Liver (tissue), 9 donors: ENCODE measurements around the gene SNX13. TPM values are rescaled to one million over a fixed set of nuclear protein-coding genes. Genes with fewer than 3 reads are reported as not detected.

Experiments
- DNase-seq: peaks from one replicate; pipeline ENCODE4 v3.0.0-alpha.2; 2017; ENCODE audit warnings: low spot score
- H3K27ac ChIP-seq, 2 donors: one replicate each; pipeline ENCODE4 v1.7.0; 2013; ENCODE audit warnings: inconsistent platforms in 2 of 2, low read length in 2 of 2, control low read depth in 1 of 2, low read depth in 1 of 2, mild to moderate bottlenecking in 1 of 2
- H3K27me3 ChIP-seq, 4 donors: one replicate each; pipeline versions ENCODE4 v1.6.1 to v1.7.0; 2013; ENCODE audit warnings: low read length in 3 of 4, inconsistent platforms in 1 of 4, mild to moderate bottlenecking in 1 of 4, moderate library complexity in 1 of 4; ENCODE audit not compliant: control insufficient read depth in 4 of 4, insufficient read depth in 4 of 4
- H3K36me3 ChIP-seq, 4 donors: one replicate each; pipeline versions ENCODE4 v1.6.1 to v1.7.0; 2013; ENCODE audit warnings: low read length in 3 of 4, mild to moderate bottlenecking in 3 of 4, low read depth in 1 of 4, moderate library complexity in 1 of 4; ENCODE audit not compliant: control insufficient read depth in 4 of 4, insufficient read depth in 3 of 4
- H3K4me1 ChIP-seq, 4 donors: one replicate each; pipeline versions ENCODE4 v1.6.1 to v1.7.0; 2013; ENCODE audit warnings: low read length in 3 of 4, mild to moderate bottlenecking in 3 of 4, moderate library complexity in 1 of 4; ENCODE audit not compliant: control insufficient read depth in 4 of 4, insufficient read depth in 4 of 4
- H3K4me3 ChIP-seq, 3 donors: one replicate each; pipeline versions ENCODE4 v1.6.1 to v1.7.0; 2013; ENCODE audit warnings: low read length in 3 of 3, control low read depth in 1 of 3, low read depth in 1 of 3, mild to moderate bottlenecking in 1 of 3
- H3K9ac ChIP-seq, 2 donors: one replicate each; pipeline ENCODE4 v1.7.0; 2013; ENCODE audit warnings: low read length in 2 of 2, mild to moderate bottlenecking in 2 of 2, moderate library complexity in 2 of 2, control low read depth in 1 of 2, low read depth in 1 of 2
- H3K9me3 ChIP-seq, 4 donors: one replicate each; pipeline versions ENCODE4 v1.6.1 to v1.7.0; 2013; ENCODE audit warnings: low read length in 3 of 4; ENCODE audit not compliant: control insufficient read depth in 4 of 4
- EGR1 ChIP-seq, 2 donors: IDR thresholded peaks; 2 replicates each; pipeline ENCODE4 v1.6.1; 2016 to 2018; ENCODE audit warnings: antibody characterized with exemption in 2 of 2, low read depth in 2 of 2
- FOXA2 ChIP-seq: IDR thresholded peaks from 2 replicates; pipeline ENCODE4 v1.6.1; 2016; ENCODE audit warnings: antibody characterized with exemption
- GABPA ChIP-seq, 2 donors: IDR thresholded peaks in 1 of 2; conservative IDR thresholded peaks in 1 of 2; 2 replicates each; pipeline ENCODE4 v1.6.1; 2016; ENCODE audit warnings: antibody characterized with exemption in 2 of 2, mild to moderate bottlenecking in 1 of 2, moderate library complexity in 1 of 2
- HNF4A ChIP-seq, 2 donors: conservative IDR thresholded peaks; 2 replicates each; pipeline ENCODE4 v1.6.1; 2016; ENCODE audit warnings: antibody characterized with exemption in 2 of 2, mild to moderate bottlenecking in 2 of 2
- JUND ChIP-seq, 2 donors: IDR thresholded peaks; 2 replicates each; pipeline ENCODE4 v1.6.1; 2016; ENCODE audit warnings: antibody characterized with exemption in 2 of 2
- NR2F2 ChIP-seq: IDR thresholded peaks from 2 replicates; pipeline ENCODE4 v1.6.1; 2016; ENCODE audit warnings: antibody characterized with exemption
- RAD21 ChIP-seq, 2 donors: IDR thresholded peaks; 2 replicates each; pipeline ENCODE4 v1.6.1; 2016; ENCODE audit warnings: antibody characterized with exemption in 2 of 2, mild to moderate bottlenecking in 2 of 2
- SP1 ChIP-seq: IDR thresholded peaks from 2 replicates; pipeline ENCODE4 v1.6.1; 2018; ENCODE audit warnings: antibody characterized with exemption, mild to moderate bottlenecking
- TAF1 ChIP-seq: conservative IDR thresholded peaks from 2 replicates; pipeline ENCODE4 v1.6.1; 2016; ENCODE audit warnings: antibody characterized with exemption, mild to moderate bottlenecking
- WGBS: extraction: QIAGEN DNeasy Blood & Tissue Kit; methylation state at CpG from one replicate; pipeline ENCODE4 v1.1.7; 2013; 5-methylcytosine and 5-hydroxymethylcytosine counted together
- polyA plus RNA-seq, 2 donors: library from polyadenylated mRNA; stranded (reverse) in 1 of 2; unstranded in 1 of 2; fragments of 200-250 nt in 1 of 2; fragments of >200 nt in 1 of 2; fragmentation: Nextera tagmentation in 1 of 2; extraction: Ambion mirVana in 1 of 2; gene quantifications; one replicate each; pipeline versions ENCODE4 v1.2.1 to v1.2.3, GENCODE V29; 2013 to 2015
- total RNA-seq, 2 donors: library from RNA; depleted of rRNA; stranded (reverse); fragments of >200 nt; gene quantifications; one replicate each; pipeline ENCODE4 v1.2.3, GENCODE V29; 2014
- TF ChIP-seq, protein P1 (sequence below): IDR thresholded peaks from 2 replicates; pipeline ENCODE4 v1.6.1; 2016; ENCODE audit warnings: antibody characterized with exemption
- TF ChIP-seq, protein P2 (sequence below): IDR thresholded peaks from 2 replicates; pipeline ENCODE4 v1.6.1; 2016; ENCODE audit warnings: antibody characterized with exemption
- TF ChIP-seq, protein P3 (sequence below): IDR thresholded peaks from 2 replicates; pipeline ENCODE4 v1.6.1; 2016; ENCODE audit warnings: antibody characterized with exemption, mild to moderate bottlenecking
- donor health status: healthy.
- donor health status: healthy.
- donor health status: healthy.
- donor health status: healthy.
- donor health status: healthy.

The SNX13 gene
- total and polyA plus RNA-seq, 4 donors, result 5.4 to 28.1 (median 14.0) TPM

DNA sequence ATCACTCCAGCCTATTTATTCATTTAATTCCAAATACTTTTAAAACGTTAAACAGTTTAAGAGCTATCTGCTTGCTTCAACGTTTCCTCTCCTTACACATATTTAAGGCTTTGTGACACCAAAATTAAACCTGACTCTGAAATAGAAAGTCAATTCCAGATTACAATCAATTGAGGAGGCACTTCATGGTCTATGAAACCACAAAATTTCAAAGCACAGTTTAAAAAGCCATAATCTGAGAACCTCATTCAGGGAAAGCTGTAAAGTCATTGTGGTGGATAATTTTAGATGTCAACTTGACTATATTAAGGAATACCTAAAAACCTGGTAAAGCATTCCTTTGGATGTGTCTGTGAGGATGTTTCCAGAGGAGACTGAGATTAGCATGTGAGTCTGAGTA, 6.2 kb downstream of the SNX13 start:
- H3K4me1 ChIP-seq, result peaks cover 4 to 24% (median 11%) of the 10 kb centered on the region in 4 donors
- no peak for DNase-seq
- WGBS, result 67% methylated on average over 2 of the region's 2 CpGs
- H3K4me3 ChIP-seq, result no peak overlapping the region
- H3K9ac ChIP-seq, result no peak overlapping the region
- H3K36me3 ChIP-seq, result no peaks in the 10 kb centered on the region
- no peak overlapping the region for H3K27ac ChIP-seq
- H3K27me3 ChIP-seq, result no peaks in the 10 kb centered on the region
- no peaks in the 10 kb centered on the region for H3K9me3 ChIP-seq
- no peak for TF ChIP-seq FOXA2

DNA sequence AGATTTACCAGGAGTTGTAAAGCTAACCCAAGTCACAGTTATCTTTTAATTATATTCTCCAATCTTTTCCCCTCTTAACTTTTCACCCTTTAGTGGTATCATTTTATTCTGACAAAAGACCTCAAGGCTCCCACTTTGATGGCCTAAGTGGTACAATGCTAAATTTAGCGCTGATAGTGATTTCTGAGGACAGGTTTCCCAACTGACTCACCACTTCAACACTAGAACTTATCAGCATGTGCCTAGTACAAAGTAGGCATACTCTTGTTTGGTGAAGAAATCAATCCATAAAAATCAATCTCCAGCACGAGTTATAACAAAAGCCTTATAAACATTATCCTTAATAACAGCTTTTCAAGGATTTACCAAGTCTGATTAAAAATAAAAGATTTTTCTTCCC, 7.5 kb downstream of the SNX13 start:
- Histone ChIP-seq H3K9me3 (no peaks in the 10 kb centered on the region), H3K36me3 (no peaks in the 10 kb centered on the region), H3K4me1 (peaks cover 0 to 11% (median 3%) of the 10 kb centered on the region in 4 donors), H3K4me3 (no peak overlapping the region), H3K27me3 (no peaks in the 10 kb centered on the region), H3K27ac (no peak overlapping the region), H3K9ac (no peak overlapping the region)
- WGBS, result 56% methylated on average over 2 of the region's 2 CpGs
- no peak for DNase-seq
- no peak for TF ChIP-seq SP1

DNA sequence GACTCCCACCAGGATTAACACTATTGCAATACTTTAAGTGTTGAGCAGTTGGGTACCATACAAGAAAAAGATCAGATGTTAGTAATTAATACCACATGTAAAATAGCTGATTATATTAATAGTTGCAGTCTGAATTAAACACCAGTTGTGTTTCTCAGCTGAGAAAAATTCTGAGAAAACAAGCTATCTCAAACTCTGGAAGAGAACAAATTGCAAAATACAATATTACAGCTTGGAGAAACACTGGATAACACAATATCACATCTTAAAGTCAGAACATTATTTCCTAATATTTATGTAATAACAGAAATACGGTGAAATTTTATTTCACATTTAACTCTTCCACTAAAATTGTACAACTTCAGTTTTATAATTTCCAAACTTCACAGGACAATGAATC, 9.2 kb downstream of the SNX13 start:
- 79% methylated on average over 1 of the region's 1 CpG for WGBS
- Histone ChIP-seq H3K9me3 (no peaks in the 10 kb centered on the region), H3K4me3 (no peak overlapping the region)

GRCh38 chr7:17930546-17930945, 9.7 kb downstream of the SNX13 start:
- Histone ChIP-seq H3K4me1 (peaks cover 0 to 7% (median 2%) of the 10 kb centered on the region in 4 donors), H3K9ac (no peak overlapping the region), H3K27ac (no peak overlapping the region), H3K4me3 (no peak overlapping the region), H3K9me3 (no peaks in the 10 kb centered on the region), H3K36me3 (no peaks in the 10 kb centered on the region), H3K27me3 (no peaks in the 10 kb centered on the region)
- TF ChIP-seq HNF4A (conservative IDR thresholded peaks at IDR 0.05), result peak; percentile 27 to 66
- no peak for TF ChIP-seq EGR1 (IDR thresholded peaks at IDR 0.05; ENCODE audit: low read depth in 2 of 2)
- no peak for DNase-seq
- 92% methylated on average over 2 of the region's 2 CpGs for WGBS

More for the DNA sequence above, 9.2 kb downstream of the SNX13 start:
- no peak overlapping the region for H3K9ac ChIP-seq
- no peak overlapping the region for H3K27ac ChIP-seq
- no peaks in the 10 kb centered on the region for H3K36me3 ChIP-seq
- peaks cover 0 to 7% (median 2%) of the 10 kb centered on the region in 4 donors for H3K4me1 ChIP-seq
- no peak for TF ChIP-seq JUND (IDR thresholded peaks at IDR 0.05)
- TF ChIP-seq, protein P1, sequence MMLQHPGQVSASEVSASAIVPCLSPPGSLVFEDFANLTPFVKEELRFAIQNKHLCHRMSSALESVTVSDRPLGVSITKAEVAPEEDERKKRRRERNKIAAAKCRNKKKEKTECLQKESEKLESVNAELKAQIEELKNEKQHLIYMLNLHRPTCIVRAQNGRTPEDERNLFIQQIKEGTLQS, result no peak
- H3K27me3 ChIP-seq, result no peaks in the 10 kb centered on the region
- no peak for DNase-seq

GRCh38 chr7:17929647-17930395, 10.5 kb downstream of the SNX13 start:
- H3K9me3 ChIP-seq, result no peaks in the 10 kb centered on the region
- no peak overlapping the region for H3K27ac ChIP-seq
- peaks cover 0 to 7% (median 3%) of the 10 kb centered on the region in 4 donors for H3K4me1 ChIP-seq
- 90% methylated on average over 5 of the region's 5 CpGs for WGBS
- H3K4me3 ChIP-seq, result no peak overlapping the region
- H3K36me3 ChIP-seq, result no peaks in the 10 kb centered on the region
- no peak overlapping the region for H3K9ac ChIP-seq
- H3K27me3 ChIP-seq, result no peaks in the 10 kb centered on the region
- no peak for DNase-seq
- TF ChIP-seq RAD21 (IDR thresholded peaks at IDR 0.05) (no peak), SP1 (no peak), NR2F2 (no peak), TAF1 (no peak), EGR1 (IDR thresholded peaks at IDR 0.05; ENCODE audit: low read depth in 2 of 2) (no peak), GABPA (IDR thresholded peaks at IDR 0.05 in 1 of 2, conservative IDR thresholded peaks at IDR 0.05 in 1 of 2) (no peak), FOXA2 (no peak)
- TF ChIP-seq, protein P2, sequence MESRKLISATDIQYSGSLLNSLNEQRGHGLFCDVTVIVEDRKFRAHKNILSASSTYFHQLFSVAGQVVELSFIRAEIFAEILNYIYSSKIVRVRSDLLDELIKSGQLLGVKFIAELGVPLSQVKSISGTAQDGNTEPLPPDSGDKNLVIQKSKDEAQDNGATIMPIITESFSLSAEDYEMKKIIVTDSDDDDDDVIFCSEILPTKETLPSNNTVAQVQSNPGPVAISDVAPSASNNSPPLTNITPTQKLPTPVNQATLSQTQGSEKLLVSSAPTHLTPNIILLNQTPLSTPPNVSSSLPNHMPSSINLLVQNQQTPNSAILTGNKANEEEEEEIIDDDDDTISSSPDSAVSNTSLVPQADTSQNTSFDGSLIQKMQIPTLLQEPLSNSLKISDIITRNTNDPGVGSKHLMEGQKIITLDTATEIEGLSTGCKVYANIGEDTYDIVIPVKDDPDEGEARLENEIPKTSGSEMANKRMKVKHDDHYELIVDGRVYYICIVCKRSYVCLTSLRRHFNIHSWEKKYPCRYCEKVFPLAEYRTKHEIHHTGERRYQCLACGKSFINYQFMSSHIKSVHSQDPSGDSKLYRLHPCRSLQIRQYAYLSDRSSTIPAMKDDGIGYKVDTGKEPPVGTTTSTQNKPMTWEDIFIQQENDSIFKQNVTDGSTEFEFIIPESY, result no peak
- TF ChIP-seq, protein P1, result no peak
- TF ChIP-seq, protein P3, sequence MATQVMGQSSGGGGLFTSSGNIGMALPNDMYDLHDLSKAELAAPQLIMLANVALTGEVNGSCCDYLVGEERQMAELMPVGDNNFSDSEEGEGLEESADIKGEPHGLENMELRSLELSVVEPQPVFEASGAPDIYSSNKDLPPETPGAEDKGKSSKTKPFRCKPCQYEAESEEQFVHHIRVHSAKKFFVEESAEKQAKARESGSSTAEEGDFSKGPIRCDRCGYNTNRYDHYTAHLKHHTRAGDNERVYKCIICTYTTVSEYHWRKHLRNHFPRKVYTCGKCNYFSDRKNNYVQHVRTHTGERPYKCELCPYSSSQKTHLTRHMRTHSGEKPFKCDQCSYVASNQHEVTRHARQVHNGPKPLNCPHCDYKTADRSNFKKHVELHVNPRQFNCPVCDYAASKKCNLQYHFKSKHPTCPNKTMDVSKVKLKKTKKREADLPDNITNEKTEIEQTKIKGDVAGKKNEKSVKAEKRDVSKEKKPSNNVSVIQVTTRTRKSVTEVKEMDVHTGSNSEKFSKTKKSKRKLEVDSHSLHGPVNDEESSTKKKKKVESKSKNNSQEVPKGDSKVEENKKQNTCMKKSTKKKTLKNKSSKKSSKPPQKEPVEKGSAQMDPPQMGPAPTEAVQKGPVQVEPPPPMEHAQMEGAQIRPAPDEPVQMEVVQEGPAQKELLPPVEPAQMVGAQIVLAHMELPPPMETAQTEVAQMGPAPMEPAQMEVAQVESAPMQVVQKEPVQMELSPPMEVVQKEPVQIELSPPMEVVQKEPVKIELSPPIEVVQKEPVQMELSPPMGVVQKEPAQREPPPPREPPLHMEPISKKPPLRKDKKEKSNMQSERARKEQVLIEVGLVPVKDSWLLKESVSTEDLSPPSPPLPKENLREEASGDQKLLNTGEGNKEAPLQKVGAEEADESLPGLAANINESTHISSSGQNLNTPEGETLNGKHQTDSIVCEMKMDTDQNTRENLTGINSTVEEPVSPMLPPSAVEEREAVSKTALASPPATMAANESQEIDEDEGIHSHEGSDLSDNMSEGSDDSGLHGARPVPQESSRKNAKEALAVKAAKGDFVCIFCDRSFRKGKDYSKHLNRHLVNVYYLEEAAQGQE, result no peak
